ENCODE results near the gene CNTNAP2. TPM values are rescaled to one million over a fixed set of nuclear protein-coding genes. Genes with fewer than 3 reads are reported as not detected.

Gene CNTNAP2
- total and polyA plus RNA-seq, 11 donors = 0.01 to 2.6 (median 0.31) TPM; not detected in 3

DNA sequence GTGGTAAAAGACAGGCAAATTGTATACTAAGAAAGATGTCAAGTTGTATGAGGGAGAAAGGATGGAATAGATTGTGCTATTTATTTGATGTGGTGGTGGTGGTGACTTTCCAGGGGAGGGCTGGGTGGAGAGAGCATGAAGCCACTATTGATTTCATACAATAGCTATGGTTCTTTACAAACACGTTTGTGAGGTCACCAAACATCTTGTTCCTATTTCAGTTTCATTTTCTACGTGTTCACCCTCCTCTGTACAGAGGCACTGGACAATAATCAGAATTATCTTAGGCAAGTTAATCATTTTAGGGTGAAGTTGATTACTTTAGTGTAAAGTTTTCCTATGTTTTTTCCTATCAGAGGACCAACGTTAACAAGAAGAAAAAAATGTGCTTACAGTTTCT is 10.3 kb upstream of the CNTNAP2 start:
- Histone ChIP-seq H3K9me3 (no peaks in the 10 kb centered on the region), H3K27me3 (no peaks in the 10 kb centered on the region), H3K4me1 (no peaks in the 10 kb centered on the region), H3K4me3 (no peak overlapping the region), H3K27ac (no peak overlapping the region), H3K36me3 (no peaks in the 10 kb centered on the region)
- TF ChIP-seq, protein P1, sequence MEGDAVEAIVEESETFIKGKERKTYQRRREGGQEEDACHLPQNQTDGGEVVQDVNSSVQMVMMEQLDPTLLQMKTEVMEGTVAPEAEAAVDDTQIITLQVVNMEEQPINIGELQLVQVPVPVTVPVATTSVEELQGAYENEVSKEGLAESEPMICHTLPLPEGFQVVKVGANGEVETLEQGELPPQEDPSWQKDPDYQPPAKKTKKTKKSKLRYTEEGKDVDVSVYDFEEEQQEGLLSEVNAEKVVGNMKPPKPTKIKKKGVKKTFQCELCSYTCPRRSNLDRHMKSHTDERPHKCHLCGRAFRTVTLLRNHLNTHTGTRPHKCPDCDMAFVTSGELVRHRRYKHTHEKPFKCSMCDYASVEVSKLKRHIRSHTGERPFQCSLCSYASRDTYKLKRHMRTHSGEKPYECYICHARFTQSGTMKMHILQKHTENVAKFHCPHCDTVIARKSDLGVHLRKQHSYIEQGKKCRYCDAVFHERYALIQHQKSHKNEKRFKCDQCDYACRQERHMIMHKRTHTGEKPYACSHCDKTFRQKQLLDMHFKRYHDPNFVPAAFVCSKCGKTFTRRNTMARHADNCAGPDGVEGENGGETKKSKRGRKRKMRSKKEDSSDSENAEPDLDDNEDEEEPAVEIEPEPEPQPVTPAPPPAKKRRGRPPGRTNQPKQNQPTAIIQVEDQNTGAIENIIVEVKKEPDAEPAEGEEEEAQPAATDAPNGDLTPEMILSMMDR (IDR thresholded peaks at IDR 0.05) = no peak
- TF ChIP-seq POLR2A (IDR thresholded peaks at IDR 0.05) = no peak
- intact Hi-C loops (cut with DNase I) = no loop called here
- no peak for DNase-seq
- no peak for ATAC-seq
- WGBS, 4 donors = 32 to 47% (median 42%) methylated on average over 3 of the region's 3 CpGs

DNA sequence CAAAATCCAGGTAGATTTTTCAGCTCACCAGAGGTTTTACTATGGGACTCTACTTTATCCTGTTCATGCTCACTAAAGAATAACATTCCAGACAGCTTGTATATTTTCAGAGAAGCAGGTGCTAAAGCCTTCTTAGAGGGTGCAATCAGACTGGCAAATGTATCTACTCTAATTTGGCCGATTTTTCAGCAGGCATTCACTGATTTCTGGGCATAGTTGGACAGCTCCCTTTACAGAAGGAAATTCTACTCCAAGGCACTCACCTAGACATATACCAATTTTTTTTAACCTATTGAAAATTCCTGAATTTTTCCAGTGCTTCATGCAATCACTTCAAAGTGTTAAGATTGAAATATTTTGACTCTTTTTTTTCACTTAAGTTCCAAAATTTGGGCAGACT is 3.8 kb upstream of the CNTNAP2 start:
- TF ChIP-seq, protein P1 (IDR thresholded peaks at IDR 0.05) = no peak
- no peak for TF ChIP-seq POLR2A (IDR thresholded peaks at IDR 0.05)
- no peak overlapping the region for H3K27ac ChIP-seq
- H3K4me3 ChIP-seq = no peak overlapping the region
- intact Hi-C loops (cut with DNase I) = no loop called here
- H3K27me3 ChIP-seq = peaks cover 0 to 17% (median 5%) of the 10 kb centered on the region in 9 donors
- ATAC-seq = no peak
- no peaks in the 10 kb centered on the region for H3K9me3 ChIP-seq
- H3K4me1 ChIP-seq = peaks cover 0 to 15% (median 7%) of the 10 kb centered on the region in 12 donors
- WGBS, 4 donors = 52 to 58% (median 55%) methylated on average over 1 of the region's 1 CpG
- H3K36me3 ChIP-seq = no peaks in the 10 kb centered on the region
- DNase-seq = no peak

DNA sequence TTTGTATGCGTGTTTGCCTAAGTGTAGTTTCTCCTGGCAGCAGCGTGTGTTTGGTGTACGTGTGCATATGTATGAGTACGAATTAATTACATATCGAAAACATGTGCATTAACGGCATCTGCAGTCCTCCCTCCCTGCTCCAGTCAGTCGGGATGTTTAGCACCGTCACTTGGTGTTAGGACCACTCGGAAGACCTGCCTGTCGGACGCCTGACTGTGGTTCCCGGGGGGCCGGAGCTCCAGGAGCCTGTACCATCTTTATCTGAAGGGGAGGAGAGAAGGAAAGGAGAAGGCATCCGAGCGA is 1.1 kb upstream of the CNTNAP2 start:
- intact Hi-C loops (cut with DNase I) = no loop called here
- H3K9me3 ChIP-seq = no peaks in the 10 kb centered on the region
- H3K4me3 ChIP-seq = peak overlapping the region in 7 of 12 donors; percentile 5 to 57 (median 54)
- H3K27me3 ChIP-seq = peaks cover 0 to 31% (median 19%) of the 10 kb centered on the region in 9 donors
- DNase-seq = no peak
- TF ChIP-seq, protein P1 (IDR thresholded peaks at IDR 0.05) = no peak
- TF ChIP-seq POLR2A (IDR thresholded peaks at IDR 0.05) = no peak
- WGBS, 4 donors = 9 to 14% (median 11%) methylated on average over 15 of the region's 15 CpGs
- peak in 3 of 4 donors; percentile 22 to 38 (median 26) for ATAC-seq
- no peak overlapping the region for H3K27ac ChIP-seq
- H3K4me1 ChIP-seq = peaks cover 0 to 16% (median 7%) of the 10 kb centered on the region in 12 donors
- no peaks in the 10 kb centered on the region for H3K36me3 ChIP-seq

DNA sequence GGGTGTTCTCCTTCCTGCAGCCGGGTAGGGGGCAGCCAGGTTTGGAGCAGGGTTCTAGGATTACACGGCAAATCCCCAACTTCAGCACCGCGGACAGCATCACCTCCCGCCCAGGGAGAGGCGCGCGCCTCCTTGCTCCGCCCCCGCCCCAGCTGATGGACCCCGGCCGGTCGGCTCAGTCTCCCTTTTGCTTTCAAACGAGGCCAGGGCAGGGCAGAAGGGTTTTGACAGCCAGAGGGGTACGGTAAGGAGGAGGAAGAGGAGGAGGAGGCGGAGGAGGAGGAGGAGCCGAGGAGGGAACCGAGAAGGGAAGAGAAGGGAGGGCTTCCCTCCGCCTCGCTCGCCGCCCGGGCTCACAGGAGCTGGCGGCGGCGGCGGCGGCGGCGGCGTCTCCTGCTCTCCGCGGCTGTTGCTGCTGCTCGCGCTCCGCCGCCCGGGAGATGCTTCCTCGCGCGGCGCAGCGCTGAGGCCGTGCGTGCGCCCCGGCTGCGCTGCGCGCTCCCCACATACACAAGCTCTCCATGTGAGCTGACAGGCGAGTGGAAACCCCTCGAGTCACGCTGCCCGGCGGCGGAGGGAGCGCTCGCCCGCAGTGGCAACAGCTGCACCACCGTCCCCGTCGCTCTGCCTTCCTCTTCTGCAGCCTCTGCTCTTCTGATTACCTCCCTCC is 615 bp upstream of the CNTNAP2 start:
- peaks cover 0 to 32% (median 19%) of the 10 kb centered on the region in 9 donors for H3K27me3 ChIP-seq
- ATAC-seq = peak in 3 of 4 donors; percentile 85 to 95 (median 85)
- 1 to 2% (median 1%) methylated on average over 48 to 62 of the region's 62 CpGs for WGBS, 4 donors

More for the DNA sequence above, 615 bp upstream of the CNTNAP2 start:
- Histone ChIP-seq H3K27ac (no peak overlapping the region), H3K9me3 (no peaks in the 10 kb centered on the region), H3K4me1 (peaks cover 0 to 16% (median 7%) of the 10 kb centered on the region in 12 donors), H3K36me3 (no peaks in the 10 kb centered on the region), H3K4me3 (peak overlapping the region; percentile 5 to 57 (median 46))
- intact Hi-C loops (cut with DNase I) = no loop called here
- TF ChIP-seq, protein P1 (IDR thresholded peaks at IDR 0.05) = no peak
- TF ChIP-seq POLR2A (IDR thresholded peaks at IDR 0.05) = no peak
- DNase-seq = peak; percentile 33 to 70 (median 54)

Measured in heart left ventricle (tissue), 16 donors.